ENCODE results near the gene ZNF281.
"Not testable (repeated sequence)": the region's sequence is repeated elsewhere in the genome, so short reads cannot be mapped to it uniquely, and the experiment has no call there.

ZNF281 gene

DNA sequence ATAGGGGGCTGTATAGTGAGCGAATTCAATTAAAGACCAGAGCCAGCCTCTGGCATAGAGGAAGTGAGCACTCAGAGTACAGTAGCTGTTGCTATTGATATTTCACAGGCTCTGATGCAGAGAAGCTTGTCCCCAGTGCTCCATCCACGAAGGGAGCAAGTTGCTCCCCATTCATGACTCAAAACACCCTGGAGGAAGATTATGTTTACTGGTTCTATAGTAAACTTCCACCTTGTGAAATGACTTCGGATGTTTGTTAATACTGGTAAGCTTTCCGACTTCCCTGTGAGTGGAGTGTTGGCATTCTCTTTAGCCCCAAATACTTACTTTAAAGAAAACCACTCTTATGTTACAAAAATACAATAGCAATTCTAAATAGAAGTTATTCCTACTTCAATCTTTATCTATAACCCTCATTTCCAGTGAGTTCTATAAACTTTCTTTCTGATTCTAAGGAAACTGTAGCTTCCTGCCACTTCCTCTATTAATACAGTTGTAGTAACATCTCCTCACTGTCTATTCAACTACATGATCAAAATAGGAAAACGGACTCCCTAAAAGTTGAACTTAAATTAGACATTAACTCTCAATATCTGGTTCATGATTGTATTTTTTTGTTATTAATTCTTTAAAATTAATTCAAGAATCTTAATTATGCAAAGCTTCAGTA lies 46.4 kb downstream of the ZNF281 start:
- DNase-seq = no peak

DNA sequence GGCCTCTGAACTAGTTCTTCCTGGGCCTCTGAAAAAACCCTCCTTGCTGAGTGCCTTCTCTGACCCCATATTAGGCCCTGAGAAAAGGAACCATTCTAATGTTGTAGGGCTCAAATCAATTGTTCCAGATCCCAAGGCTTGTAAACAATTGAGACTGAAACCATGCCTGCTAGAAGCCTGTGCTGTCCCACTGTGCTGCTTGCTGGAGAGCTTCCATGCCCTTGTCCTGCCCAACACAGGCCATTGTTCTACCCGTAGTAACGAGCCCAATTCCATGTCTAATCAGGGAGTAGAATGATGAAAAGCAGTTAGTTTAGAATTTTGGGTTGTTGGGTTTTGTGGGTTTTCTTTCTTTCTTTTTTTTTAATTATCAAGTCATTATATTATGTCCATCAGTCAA lies 47.4 kb downstream of the ZNF281 start:
- no peak for DNase-seq

DNA sequence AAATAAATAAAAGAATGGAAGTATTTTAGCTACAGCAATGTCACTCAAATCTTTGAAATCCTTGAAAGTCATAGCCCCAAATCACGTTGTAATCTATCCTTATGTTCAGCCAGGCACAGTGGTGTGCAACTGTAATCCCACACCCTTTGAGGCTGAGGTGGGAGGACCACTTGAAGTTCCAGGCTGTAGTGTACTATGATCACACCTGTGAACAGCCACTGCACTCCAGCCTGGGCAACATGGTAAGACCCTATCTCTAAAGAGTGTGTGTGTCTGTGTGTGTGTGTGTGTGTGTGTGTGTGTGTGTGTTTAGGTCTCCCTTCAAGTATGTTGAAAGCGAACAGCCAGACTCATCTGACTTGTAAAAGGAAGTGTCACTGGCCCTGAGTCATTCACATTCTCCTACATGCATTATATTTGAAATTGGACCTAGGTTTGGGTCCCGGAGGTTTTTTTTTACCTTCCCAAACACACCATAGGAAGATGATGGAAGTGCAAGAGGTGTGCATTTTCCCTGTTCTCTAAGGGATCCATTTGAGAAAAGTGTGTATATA lies 50.1 kb downstream of the ZNF281 start:
- DNase-seq = no peak

DNA sequence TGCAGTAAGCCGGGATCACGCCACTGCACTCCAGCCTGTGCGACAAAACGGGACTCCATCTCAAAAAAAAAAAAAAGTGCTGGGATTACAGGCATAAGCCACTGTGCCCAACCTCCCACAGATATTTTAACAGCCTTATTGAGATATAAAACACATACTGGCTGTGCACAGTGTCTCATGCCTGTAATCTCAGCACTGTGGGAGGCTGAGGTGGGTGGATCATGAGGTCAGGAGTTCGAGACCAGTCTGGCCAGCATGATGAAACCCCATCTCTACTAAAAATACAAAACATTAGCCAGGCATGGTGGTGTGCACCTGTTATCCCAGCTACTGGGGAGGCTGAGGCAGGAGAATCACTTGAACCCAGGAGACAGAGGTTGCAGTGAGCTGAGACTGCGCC lies 51.9 kb downstream of the ZNF281 start:
- DNase-seq = not testable (repeated sequence)

DNA sequence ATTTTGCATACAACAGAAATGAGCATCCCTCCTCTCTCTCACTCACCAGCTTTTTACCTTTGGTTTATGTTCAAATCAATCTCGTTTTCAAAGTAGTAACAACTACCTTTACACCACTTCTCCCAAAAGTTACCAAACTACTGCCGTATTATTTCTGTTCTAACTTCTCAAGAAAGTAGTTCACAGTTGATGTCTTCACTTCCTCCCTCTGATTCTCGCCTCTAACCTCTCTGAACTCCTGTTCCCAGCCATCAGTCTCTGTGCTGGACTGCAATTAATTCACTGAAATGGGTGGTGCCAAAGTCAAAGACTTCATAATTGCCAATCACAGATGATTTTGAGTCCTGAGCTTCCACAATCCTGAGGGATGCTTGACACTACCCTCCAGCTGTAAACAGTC lies 54.0 kb downstream of the ZNF281 start:
- no peak for DNase-seq
